ENCODE results near the gene KIF12.
A peak's percentile ranks its signal among the peaks of the same experiment; 100 is the strongest.

The KIF12 gene

GRCh38 chr9:114084282-114085073 lies 14.6 kb downstream of the KIF12 start:
- TF ChIP-seq ZFX (IDR thresholded peaks at IDR 0.05) = no peak
- TF ChIP-seq CTCF (conservative IDR thresholded peaks at IDR 0.05) = no peak
- H3K27ac ChIP-seq = no peak overlapping the region

- no peak overlapping the region for H3K27ac ChIP-seq
- no peak for TF ChIP-seq ZFX (IDR thresholded peaks at IDR 0.05)
- no peak for TF ChIP-seq CTCF (conservative IDR thresholded peaks at IDR 0.05)
These were observed 15.4 kb downstream of the KIF12 start for GRCh38 chr9:114083666-114084065.

GRCh38 chr9:114082763-114083412 lies 16.2 kb downstream of the KIF12 start:
- peak overlapping the region; percentile 73; the same call in 1 of the 2 replicates for H3K27ac ChIP-seq

GRCh38 chr9:114082017-114082762 lies 16.9 kb downstream of the KIF12 start:
- TF ChIP-seq CTCF (conservative IDR thresholded peaks at IDR 0.05) (peak; percentile 93), ZFX (IDR thresholded peaks at IDR 0.05) (no peak)
- H3K27ac ChIP-seq = peak overlapping the region; percentile 73

- TF ChIP-seq CTCF (conservative IDR thresholded peaks at IDR 0.05) = no peak
- TF ChIP-seq ZFX (IDR thresholded peaks at IDR 0.05) = no peak
- peak overlapping the region; percentile 73 for H3K27ac ChIP-seq
These were observed 17.6 kb downstream of the KIF12 start for GRCh38 chr9:114081441-114082016.

- H3K27ac ChIP-seq = peak overlapping the region; percentile 73
- TF ChIP-seq ZFX (IDR thresholded peaks at IDR 0.05) = no peak
- no peak for TF ChIP-seq CTCF (conservative IDR thresholded peaks at IDR 0.05)
These were observed 18.2 kb downstream of the KIF12 start for GRCh38 chr9:114080773-114081440.

GRCh38 chr9:114080195-114080772 lies 18.8 kb downstream of the KIF12 start:
- peak overlapping the region; percentile 73 for H3K27ac ChIP-seq
- TF ChIP-seq ZFX (IDR thresholded peaks at IDR 0.05) (no peak), CTCF (conservative IDR thresholded peaks at IDR 0.05) (no peak)
